ENCODE data around the gene THAP11. TPM values are rescaled to one million over a fixed set of nuclear protein-coding genes. Genes with fewer than 3 reads are reported as not detected.

THAP11 gene
- total RNA-seq, 1 experiment from 2014 or later, result 39.1 TPM

DNA sequence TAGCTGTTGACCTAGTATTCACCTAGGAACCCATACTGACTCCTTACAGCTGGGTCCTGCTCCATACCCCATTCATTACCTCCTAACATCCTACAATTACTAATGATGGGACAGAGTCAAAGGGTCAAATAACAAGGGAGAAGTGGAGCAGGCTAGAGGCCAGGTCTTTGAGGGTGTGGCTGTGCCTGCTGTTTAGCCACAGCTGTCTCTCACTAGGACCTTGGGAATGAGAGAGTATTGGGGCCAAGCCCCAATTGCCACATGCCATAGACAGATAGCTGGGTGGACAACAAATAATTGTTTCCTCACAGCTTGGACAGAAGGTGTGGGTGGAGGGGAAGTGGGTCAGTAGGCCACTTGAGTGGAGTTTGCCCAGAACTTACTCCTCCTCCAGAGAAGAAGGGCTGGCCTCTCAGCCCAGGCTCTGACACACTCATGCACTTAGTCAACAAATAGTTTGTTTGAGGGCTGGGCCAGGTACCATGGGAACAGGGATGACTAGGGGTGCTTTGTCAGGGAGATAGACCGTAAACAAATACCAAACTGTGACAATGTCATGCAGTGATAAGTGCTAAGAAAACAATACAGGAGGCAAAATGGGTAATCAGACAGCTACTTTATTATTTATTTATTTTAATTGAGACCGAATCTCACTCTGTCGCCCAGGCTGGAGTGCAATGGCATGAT is 15.6 kb downstream of the THAP11 start:
- Histone ChIP-seq H3K4me1 (ENCODE audit: insufficient read depth, low read length) (peaks cover 41% of the 10 kb centered on the region), H3K9ac (ENCODE audit: low read length) (peak overlapping the region; percentile 81), H2AFZ (ENCODE audit: low read length) (no peak overlapping the region), H3K4me2 (ENCODE audit: low read length) (peak overlapping the region; percentile 75), H3K9me2 (replicated peaks; ENCODE audit: low read length) (no peaks in the 10 kb centered on the region), H3F3A (ENCODE audit: low read length, unreplicated experiment) (no peaks in the 10 kb centered on the region), H3K79me2 (ENCODE audit: low read length) (peaks cover 97% of the 10 kb centered on the region), H3K27me3 (ENCODE audit: low read length) (no peaks in the 10 kb centered on the region), H3K27ac (ENCODE audit: low read length) (peak overlapping the region; percentile 97), H4K20me1 (ENCODE audit: low read length) (peaks cover 7% of the 10 kb centered on the region; the same call in 1 of the 2 replicates), H3K9me3 (ENCODE audit: low read length) (no peaks in the 10 kb centered on the region), H3K36me3 (ENCODE audit: low read depth, low read length) (peaks cover 10% of the 10 kb centered on the region), H3K4me3 (ENCODE audit: low read length) (no peak overlapping the region)
- BruUV-seq (replicated peaks), result TSS peak; percentile 63
- peak; percentile 95 for ATAC-seq
- no peak for TF ChIP-seq CTCF (conservative IDR thresholded peaks at IDR 0.05; ENCODE audit: low read depth, low read length)
- TF ChIP-seq EZH2 (IDR thresholded peaks at IDR 0.05; ENCODE audit: low read length, unreplicated experiment), result no peak
- no peak for TF ChIP-seq EZH2phosphoT487 (IDR thresholded peaks at IDR 0.05; ENCODE audit: borderline replicate concordance, low read length)
- CTCF ChIA-PET, result interaction anchor here (0.7 to 1.1 kb wide), 2 partner anchors 14 to 41 kb away, joined by 4 to 5 read pairs; no protein-coding TSS in a partner anchor
- intact Hi-C loops (cut with micrococcal nuclease), result no loop called here
- DNase-seq, result peak; percentile 95
- POLR2A ChIA-PET (ENCODE audit: unreplicated experiment), result no interaction called here

DNA sequence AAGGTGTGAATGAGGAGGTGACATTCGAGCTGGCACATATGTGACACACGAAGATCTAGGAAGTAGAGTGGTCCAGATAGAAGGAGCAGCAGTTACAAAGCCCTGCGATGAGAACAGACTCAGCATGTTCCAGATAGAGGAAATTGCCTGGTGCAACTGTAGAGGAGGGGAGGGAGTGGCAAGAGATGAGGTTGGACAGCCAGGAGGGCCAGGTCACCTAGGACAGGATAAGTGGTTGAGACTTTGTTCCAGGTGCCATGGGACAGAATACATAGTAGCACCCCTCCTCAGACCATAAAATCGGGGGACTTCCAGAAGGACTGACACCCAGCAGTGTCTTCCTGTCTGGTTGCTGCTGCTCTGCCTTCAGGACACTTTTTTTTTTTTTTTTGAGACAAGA is 16.4 kb downstream of the THAP11 start:
- H3K36me3 ChIP-seq (ENCODE audit: low read depth, low read length), result peaks cover 10% of the 10 kb centered on the region
- intact Hi-C loops (cut with micrococcal nuclease), result no loop called here
- no peak overlapping the region for H3K4me3 ChIP-seq (ENCODE audit: low read length)
- ATAC-seq (no peak), DNase-seq (no peak)
- BruUV-seq (replicated peaks), result TSS peak; percentile 78
- H3K79me2 ChIP-seq (ENCODE audit: low read length), result peaks cover 97% of the 10 kb centered on the region
- H3K4me1 ChIP-seq (ENCODE audit: insufficient read depth, low read length), result peaks cover 41% of the 10 kb centered on the region
- no peak for TF ChIP-seq EZH2phosphoT487 (IDR thresholded peaks at IDR 0.05; ENCODE audit: borderline replicate concordance, low read length)
- TF ChIP-seq CTCF (conservative IDR thresholded peaks at IDR 0.05; ENCODE audit: low read depth, low read length), result no peak
- TF ChIP-seq EZH2 (IDR thresholded peaks at IDR 0.05; ENCODE audit: low read length, unreplicated experiment), result no peak
- H3K27ac ChIP-seq (ENCODE audit: low read length), result peak overlapping the region; percentile 97
- no peak overlapping the region for H2AFZ ChIP-seq (ENCODE audit: low read length)
- peak overlapping the region; percentile 81 for H3K9ac ChIP-seq (ENCODE audit: low read length)
- POLR2A ChIA-PET (ENCODE audit: unreplicated experiment), result no interaction called here
- no peaks in the 10 kb centered on the region for H3F3A ChIP-seq (ENCODE audit: low read length, unreplicated experiment)
- H3K27me3 ChIP-seq (ENCODE audit: low read length), result no peaks in the 10 kb centered on the region
- peak overlapping the region; percentile 64 for H3K4me2 ChIP-seq (ENCODE audit: low read length)
- no peaks in the 10 kb centered on the region for H3K9me3 ChIP-seq (ENCODE audit: low read length)
- H3K9me2 ChIP-seq (replicated peaks; ENCODE audit: low read length), result no peaks in the 10 kb centered on the region
- peaks cover 7% of the 10 kb centered on the region; the same call in 1 of the 2 replicates for H4K20me1 ChIP-seq (ENCODE audit: low read length)
- CTCF ChIA-PET, result no interaction called here

Measured in PC-3 (cell line).